Astrocyte (in vitro differentiated cells and primary cell): ENCODE data around the gene GRB10.

Experiments used
- EZH2 ChIP-seq: IDR thresholded peaks from 2 replicates; pipeline ENCODE4 v1.6.1; 2012; ENCODE audit warnings: mild to moderate bottlenecking, low read length, inconsistent platforms; ENCODE audit not compliant: insufficient read depth
- TF ChIP-seq, protein P1 (sequence below): IDR thresholded peaks from 2 replicates; pipeline ENCODE4 v1.5.1; 2011; ENCODE audit warnings: low read depth, mild to moderate bottlenecking, inconsistent platforms, low read length, moderate library complexity; ENCODE audit not compliant: insufficient read depth

GRCh38 chr7:50628434-50629084 lies 154.1 kb downstream of the GRB10 start:
- TF ChIP-seq, protein P1, sequence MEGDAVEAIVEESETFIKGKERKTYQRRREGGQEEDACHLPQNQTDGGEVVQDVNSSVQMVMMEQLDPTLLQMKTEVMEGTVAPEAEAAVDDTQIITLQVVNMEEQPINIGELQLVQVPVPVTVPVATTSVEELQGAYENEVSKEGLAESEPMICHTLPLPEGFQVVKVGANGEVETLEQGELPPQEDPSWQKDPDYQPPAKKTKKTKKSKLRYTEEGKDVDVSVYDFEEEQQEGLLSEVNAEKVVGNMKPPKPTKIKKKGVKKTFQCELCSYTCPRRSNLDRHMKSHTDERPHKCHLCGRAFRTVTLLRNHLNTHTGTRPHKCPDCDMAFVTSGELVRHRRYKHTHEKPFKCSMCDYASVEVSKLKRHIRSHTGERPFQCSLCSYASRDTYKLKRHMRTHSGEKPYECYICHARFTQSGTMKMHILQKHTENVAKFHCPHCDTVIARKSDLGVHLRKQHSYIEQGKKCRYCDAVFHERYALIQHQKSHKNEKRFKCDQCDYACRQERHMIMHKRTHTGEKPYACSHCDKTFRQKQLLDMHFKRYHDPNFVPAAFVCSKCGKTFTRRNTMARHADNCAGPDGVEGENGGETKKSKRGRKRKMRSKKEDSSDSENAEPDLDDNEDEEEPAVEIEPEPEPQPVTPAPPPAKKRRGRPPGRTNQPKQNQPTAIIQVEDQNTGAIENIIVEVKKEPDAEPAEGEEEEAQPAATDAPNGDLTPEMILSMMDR, result no peak
- TF ChIP-seq EZH2, result no peak
